ENCODE results near the gene HSPA12A.
A peak's percentile ranks its signal among the peaks of the same experiment; 100 is the strongest.

HSPA12A gene, protein sequence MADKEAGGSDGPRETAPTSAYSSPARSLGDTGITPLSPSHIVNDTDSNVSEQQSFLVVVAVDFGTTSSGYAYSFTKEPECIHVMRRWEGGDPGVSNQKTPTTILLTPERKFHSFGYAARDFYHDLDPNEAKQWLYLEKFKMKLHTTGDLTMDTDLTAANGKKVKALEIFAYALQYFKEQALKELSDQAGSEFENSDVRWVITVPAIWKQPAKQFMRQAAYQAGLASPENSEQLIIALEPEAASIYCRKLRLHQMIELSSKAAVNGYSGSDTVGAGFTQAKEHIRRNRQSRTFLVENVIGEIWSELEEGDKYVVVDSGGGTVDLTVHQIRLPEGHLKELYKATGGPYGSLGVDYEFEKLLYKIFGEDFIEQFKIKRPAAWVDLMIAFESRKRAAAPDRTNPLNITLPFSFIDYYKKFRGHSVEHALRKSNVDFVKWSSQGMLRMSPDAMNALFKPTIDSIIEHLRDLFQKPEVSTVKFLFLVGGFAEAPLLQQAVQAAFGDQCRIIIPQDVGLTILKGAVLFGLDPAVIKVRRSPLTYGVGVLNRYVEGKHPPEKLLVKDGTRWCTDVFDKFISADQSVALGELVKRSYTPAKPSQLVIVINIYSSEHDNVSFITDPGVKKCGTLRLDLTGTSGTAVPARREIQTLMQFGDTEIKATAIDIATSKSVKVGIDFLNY

DNA sequence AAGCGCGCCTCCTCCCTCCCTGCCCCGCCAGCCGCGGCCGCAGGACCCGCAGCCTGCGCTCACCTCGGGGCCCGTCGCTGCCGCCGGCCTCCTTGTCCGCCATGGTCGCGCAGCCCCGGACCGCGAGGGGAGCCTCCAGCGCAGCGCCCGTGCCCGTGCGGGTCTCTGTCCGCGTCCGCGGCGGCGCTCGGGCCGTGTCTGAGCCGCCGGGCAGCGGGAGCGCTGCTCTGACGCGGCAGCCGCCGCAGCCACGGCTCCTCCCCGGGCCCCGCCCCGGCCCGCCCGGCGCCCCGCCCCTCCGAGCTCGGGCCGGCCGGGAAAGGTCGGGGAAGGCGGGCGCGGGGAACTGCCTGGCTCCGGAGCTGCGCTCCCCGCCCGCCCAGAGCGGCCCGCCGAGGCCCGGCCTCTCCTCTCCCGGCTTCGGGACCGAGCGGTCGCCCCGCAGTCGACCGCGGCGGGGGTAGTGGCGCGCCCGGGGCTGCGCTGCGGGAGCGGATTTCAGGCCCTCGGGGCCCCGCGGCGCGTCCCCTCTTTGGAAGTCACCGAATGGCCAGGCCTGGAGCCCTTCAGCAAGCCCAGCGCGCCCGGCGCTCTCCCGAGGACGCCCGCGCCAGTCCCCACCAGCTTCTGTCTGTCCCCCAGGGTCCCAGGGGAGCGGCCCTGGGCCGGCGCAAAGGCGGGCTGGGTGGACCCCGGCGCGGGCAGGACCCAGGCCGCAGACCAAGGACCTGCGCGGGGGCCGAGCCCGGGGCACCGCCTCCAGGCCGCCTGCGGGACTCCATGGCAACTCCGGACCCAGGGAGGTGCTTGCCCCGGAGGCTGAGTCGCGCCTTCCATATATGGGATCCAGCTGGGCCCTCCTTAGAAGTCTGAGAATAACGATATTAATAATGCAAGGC, at the start of gene HSPA12A:
HSPA12A (minus strand) TSS at position 200 of the 899 bp plus-strand sequence; CDS start at position 103, 97 bp downstream.
- peak; percentile 85 for DNase-seq (ENCODE audit: low spot score)

DNA sequence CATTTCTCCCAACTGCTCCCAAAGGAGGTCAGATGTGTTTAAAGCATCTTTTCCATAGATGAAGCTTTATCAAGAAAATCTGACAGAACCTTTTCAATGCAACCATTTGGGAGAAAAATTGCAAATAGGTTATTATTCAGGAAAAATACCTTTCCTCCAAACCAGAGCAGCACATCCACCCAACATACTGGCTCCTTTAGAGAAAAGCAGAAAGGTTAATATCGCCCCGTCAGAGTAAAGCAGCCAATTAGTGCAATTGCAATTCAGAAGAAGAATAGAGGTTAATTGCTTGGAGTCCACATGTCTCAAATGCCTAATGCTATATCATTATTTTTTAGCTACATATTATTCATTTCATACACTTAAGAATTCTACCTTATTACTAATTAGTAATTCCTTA, 48.9 kb upstream of the HSPA12A start:
- DNase-seq (ENCODE audit: low spot score) = no peak

DNA sequence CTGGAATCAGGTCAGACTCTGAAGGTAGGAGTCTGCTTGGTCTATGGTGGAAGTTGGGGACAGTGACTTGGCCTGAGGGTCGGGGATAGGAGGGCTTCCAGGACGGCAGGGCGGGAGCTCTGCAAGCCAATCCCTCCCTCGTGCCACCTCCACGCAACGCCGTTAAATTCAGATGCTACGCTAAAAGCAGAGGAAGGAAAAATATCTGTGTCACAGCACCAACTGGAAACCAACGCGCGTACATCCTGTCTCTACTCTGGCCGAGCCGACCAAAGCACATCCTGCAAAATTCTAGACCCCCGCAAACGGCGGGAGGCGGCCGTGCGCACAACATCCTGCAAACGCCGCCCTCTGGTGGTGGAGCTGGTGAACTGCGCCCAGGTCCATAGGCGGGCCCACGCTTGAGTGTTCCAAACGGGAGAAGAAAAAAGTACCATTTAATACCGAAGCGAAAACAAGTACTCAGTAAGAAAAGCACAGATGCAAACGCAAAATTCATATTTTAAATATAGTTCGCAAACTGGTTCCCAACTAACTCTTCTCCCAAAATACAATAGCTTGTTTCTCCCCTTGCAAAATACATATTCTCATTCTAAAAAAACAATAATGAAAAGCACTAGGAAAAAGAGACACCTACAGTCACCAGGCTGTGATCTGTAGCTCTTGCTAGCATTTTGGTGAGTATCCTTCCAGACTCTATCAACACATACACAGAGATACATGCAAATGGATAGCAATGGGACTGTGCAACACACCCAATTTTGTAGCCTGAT, 45.7 kb upstream of the HSPA12A start:
- peak; percentile 92 for DNase-seq (ENCODE audit: low spot score)

DNA sequence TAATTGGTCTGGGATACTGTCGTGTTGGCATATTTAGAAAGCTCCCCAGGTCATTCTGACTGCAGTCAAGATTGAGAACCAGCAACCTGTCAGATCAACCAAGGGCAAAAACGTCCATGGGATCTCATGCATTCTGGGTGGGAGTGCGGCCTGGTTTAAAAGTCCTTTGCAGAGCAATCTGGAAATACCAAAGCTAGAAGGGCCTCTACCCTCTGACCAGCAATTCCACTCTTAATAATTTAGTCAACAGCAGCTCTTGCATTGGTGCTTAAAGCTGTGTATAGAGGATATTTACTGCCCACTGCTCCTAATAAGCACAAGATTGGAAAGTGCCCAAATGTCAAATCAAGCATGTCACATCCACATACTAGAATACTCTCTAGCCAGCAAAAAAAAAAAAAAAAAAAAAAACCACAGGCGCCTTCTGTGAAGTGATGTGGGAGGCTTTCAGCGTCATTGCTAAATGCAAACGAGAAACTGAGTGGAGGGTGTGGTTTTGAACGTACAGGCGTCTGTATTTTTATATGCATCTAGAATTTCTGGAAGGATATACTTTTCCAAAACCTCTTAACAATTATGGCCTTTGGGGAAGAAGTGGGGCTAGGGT, 44.8 kb upstream of the HSPA12A start:
- DNase-seq (ENCODE audit: low spot score) = no peak

DNA sequence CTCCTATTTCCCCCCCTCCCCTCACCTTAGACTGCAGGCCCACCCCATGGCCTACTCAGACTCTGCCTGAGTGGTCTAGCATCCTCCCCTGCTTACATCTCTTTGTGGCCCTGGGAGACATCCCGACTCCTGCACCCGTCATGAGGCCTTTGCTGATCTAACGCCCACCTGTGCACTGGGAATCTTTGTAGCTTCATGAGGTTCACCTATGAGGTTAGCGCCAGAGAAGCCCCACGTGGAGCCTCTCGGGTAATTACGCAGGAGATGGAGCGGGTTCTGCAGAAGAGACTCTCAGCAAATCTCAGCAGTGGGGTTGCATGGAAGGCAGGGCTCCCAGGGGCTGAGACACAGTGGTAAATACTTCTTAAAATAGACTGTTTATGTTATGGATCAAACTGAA, 43.5 kb upstream of the HSPA12A start:
- DNase-seq (ENCODE audit: low spot score) = peak; percentile 42

DNA sequence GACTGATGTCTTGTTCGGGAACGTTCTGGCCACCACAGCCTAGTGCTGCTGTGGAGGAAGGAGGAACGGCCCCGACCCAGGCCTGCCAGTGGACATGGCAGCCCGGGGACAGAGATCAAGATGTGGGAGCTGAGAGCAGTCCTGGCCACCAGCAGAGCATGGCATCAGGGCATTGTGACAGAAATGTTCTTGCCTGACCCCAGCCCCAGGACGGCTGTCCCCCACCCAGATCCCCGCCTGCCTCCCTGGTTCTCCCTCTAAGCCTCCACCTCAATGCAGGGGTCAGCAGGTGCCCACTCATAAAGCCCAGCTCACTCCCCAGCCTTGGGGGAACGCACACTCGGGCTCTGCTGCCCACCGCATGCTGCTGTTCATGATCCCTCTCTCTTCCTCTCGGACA, 42.9 kb upstream of the HSPA12A start:
- DNase-seq (ENCODE audit: low spot score) = no peak

DNA sequence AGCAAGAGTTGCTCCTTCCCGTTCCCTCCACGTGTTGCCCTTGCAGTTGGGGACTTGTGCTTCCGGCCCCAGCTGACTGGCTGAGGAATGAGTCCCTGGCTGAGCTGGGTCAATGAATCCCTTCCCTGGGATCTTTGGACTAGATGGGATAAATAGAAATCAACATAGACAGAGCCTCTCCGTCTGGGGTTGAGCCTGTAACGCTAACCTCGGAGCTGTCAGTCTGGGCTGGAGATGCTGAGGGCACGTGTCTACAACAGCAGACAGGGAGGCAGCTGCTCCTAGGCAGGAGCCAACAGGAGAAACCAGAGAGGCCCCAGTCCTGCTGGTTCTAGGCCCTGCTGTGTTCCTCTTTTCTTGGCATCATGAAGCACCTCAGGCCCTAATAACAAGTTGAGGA, 42.3 kb upstream of the HSPA12A start:
- no peak for DNase-seq (ENCODE audit: low spot score)

DNA sequence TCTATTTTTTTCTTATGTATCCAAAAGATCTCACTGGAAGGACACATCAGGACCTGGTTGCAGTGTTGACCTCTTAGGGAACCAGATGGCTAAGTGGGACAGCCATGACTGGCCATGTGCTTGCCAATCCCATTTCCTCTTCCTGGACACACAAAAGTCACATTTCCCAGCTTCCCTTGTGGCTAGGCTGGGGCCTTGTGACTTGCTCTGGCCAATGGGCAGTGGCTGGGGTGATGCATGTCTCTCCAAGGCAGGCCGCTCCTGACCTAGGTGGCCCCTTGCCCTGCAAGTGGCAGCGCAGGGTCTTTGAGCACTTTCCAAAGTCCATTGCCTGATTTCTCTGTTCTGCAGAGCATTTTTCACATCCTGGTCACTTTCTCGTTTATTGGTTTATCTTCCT, 41.7 kb upstream of the HSPA12A start:
- no peak for DNase-seq (ENCODE audit: low spot score)

DNA sequence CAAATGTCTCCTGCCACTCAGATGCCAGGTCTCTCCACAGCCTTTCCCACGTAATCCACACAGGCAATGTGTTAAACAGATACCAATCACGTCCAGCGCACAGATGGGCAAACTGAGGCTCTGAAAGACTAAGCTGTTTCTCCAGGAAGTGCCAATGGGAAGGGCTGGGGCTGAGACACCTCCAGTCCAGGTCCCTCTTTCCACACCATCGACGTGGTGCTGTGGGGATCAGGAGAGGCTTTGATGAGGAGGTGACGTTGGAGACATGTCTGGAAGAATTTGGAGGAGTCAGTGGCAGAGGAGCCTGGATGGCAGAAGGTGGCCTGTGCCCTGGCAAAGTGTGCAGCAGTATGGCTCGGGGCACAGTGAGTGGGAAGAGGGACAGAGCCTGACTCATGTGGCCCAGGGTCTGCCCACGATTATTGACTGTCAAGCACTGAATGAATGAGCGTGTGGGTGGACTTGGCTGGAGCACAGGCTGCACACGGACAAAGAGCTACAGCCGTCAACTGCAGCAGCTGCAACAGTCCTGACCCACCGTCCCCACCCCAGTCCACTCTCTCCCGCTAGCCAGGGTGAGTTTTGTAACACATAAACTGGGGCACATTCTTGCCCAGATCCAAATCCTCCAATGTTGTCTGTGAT, 40.8 kb upstream of the HSPA12A start:
- no peak for DNase-seq (ENCODE audit: low spot score)

DNA sequence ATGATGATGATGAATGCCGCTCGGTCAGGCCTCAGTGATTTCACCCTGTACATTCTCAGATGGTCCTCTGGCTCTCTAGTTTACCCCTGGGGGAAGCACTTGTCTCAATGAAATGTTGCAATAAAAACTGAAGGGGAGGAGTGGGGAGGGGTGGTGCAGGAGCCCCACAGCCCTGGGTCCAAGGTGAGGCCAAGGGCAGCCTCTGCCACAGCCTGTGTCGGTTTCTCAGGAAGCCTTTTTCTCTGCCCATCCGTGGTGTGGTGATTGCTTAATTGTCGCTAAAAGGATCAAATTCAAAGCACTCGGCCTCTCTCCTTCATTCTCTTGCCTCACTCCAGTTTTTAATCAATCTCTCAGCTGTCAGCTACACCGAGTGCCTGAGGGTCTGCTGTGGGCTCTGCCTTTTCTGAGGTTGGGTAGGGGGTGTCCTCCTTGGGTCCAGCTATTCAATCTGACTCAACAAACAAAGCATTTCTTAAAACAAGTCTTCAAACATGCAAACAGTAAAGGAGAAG, 39.1 kb upstream of the HSPA12A start:
- DNase-seq (ENCODE audit: low spot score) = no peak

DNA sequence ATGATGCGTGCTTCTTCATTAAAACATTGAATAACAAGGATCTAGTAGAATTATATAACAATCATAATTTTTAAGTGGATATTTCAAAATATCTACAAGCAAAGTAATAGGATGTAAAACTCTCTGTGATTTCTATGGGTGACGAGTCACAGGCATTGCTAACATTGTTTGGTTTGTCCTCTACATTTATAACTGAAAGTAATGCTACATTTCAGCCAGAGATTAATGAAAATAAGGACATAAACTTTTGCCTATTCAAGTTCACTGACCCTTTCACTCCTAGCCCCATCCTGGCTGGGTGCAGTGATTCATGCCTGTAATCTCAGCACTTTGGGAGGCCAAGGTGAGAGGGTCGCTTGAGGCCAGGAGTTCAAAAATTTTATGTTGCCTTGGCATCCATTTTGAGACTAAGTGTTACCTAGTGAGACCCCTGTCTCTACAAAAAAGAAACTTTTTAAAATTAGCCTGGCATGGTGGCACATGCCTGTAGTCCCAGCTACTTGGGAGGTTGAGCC, 38.4 kb upstream of the HSPA12A start:
- DNase-seq (ENCODE audit: low spot score) = no peak

DNA sequence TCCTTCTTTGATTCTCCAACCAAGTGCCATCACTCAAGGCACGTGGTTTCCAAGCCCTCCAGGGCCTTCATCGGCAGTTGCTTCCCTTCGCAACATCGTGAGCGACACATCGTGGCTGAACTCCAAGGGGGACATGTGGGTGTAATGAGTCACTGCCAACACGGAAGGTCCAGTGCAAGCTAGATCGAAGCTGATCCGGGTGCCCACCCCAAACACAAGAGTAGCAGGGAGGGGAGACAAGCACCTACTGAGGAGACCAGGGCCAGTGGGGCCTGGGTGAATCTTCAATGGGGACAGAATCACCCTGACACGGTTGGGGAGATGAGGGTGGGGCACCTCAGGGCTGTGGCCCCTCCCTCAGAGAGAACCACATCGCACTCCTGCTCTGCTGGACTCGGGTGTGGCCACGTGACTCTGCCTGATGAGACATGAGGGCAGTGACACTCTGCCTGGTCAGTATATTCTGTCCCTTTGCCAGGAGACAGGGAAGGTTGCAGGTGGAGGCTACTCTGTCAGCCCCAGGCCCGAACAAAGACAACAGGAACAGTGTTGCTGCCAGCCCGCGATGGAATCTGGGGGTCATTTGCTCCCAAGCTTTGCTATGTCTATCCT, 36.8 kb upstream of the HSPA12A start:
- no peak for DNase-seq (ENCODE audit: low spot score)

DNA sequence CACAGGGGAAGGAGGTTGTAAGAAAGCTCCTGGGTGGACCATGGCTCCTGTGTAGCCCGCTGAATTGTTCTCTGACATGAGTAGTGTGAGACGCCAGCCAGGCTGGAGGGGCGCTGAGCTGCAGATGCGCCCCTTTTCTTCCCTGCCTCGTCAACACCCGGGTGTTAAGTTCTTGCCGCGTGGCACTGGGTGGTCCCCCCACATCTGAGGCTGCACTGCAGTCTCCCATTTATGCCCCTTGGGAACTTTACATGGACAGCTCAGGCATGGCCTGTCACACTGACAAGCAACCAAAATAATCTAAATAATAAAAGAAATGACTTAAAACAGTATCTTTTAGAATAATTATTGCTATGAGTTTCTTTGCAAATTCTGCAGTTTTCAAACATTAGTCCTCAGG, 34.6 kb upstream of the HSPA12A start:
- DNase-seq (ENCODE audit: low spot score) = no peak

DNA sequence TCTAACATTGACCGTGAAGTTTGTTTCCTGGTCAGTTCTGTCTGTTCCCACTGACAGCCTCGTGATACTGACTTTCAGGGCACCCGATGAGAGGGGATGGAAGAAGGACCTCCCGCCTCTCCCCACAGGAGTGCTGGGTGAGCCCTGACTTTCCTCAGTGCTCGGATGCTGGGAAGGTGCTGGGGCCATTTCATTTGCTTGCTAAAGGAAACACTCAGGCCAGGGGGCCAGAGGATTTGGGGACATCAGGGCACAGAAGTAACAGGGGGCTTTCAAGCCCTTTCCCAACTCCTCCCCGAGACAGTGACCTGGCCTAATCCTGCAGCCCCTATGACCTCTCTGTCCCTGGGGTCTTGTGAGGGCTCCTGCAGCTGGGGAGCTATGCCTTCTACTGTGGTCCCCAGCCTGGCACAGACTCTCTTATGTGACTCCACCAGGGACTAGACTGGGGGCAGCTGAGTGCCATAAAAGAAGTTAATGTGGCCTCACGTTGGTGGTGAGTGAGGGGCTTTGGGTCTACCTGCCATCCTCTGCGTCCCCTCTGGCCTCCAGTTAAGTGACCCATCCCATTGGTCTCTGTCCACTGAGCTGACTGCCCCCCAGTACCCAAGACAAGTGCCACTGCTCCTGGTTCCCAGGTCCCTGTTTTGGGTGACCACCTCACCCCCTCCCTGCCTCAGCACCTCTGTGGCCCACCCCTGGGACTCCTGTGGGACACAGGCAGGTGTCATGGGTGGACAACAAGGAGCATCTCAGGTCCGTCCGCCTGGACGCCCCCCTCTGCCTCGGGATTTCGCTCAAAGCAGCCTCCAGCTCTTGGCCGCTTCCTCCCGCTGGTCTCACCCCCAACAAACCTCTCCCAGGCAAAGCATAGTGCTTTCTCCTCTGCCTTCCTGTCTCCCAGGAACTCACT, 33.4 kb upstream of the HSPA12A start:
- DNase-seq (ENCODE audit: low spot score) = no peak

DNA sequence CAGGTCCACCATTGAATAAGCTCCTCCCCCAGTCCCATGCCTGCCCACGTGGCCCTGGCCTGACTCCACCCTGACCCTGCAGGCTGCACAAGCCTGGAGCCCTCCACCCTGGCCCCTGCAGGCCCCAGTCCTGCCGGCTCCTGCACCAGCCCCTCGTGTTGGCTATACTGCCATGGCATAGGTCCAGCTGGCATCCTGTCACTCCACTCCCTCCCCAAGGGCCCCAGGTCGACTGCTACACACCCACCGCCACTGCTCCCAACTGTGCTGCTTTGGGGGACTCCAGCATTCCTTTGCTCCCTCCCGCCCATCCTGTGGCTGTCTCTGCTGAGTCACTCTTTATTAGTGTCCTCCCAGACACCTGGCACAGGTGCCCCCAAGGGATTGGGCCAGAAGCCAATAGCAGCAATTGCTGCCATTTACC, 32.4 kb upstream of the HSPA12A start:
- no peak for DNase-seq (ENCODE audit: low spot score)

DNA sequence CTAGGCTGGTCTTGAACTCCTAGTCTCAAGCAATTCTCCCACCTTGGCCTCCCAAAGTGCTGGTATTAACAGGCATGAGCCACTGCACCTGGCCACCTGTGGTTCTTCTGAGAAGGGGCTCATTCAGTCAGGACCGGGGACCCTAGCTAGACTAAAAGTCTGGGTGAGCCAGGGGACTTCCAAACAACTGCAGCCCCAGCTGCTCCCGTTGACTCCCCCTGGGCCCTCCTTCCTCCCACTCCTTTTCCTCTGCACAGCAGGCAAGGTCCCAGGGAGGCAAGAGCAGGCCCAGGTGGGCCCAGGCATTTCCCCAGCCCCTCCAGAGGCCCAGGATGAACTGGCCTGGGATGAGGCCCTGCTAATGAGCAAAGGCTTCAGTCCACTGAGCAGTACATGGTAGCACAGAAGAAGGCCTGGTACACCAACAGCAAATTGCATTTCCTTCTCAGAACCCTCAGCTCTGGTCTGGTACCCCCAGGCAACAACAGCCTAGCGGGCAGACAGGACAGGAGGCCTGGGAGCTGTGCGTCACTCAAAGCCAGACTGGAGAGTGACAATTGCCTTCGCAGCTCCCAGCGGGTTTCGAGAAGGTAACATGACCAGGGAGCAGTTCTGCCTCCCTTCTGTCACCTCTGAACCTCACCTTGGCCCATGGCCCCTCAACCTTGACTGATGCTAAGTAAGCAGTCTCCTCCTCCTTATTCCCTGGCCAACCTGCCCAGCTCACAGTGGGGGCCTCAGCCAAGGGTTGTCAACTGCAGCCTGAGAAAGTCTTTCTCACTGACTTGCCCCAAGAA, 30.7 kb upstream of the HSPA12A start:
- DNase-seq (ENCODE audit: low spot score) = no peak

DNA sequence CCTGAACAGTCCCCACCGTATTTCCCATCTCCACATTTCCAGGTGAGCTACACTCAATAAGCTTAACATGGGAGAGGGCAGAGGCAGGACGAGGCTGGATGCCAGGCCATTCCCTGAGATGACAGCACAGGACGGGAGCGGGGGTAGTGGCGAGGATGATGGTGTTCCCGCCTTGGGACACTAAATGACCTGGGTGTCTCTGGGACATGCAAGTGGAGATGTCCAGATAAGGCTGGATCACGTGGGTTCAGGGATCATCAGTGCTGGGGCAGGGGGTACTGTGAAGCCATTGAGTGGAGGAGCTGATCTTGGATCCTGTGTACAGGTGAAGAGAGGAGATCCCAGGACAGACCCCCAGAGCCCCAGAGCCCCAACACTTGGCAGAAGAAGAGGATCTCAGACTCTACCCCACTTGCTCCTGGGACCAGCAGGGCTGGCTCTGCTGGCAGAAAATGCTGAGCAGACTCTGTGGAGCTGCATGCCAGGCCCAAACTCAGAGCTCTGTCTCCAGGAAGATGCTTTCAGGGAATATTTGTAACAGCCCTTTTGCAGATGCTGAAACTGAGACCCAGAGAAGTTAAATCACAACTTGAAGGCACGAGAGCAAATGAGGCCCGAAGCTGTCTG, 29.7 kb upstream of the HSPA12A start:
- no peak for DNase-seq (ENCODE audit: low spot score)
